GM10248 (cell line): ENCODE results near the gene GSE1.

ENCODE experiments used
- CTCF ChIA-PET: fragments of 300-600 bp; sonication (Branson Sonifier 250); formaldehyde crosslinking; extraction: SDS; loops from one replicate; lab custom pipeline; 2021; ENCODE audit warnings: antibody characterized with exemption; lab: Yijun Ruan, JAX
- POLR2A ChIA-PET: fragments of 350-650 bp; sonication (Branson Sonifier 250); formaldehyde crosslinking; extraction: SDS; loops from one replicate; lab custom pipeline; 2020; ENCODE audit warnings: antibody characterized with exemption; lab: Yijun Ruan, JAX
- DNase-seq: peaks from one replicate; pipeline ENCODE4 v3.0.0; 2012; ENCODE audit errors: extremely low spot score
- CTCF ChIP-seq: IDR thresholded peaks from 2 replicates; pipeline ENCODE4 v1.5.1; 2012; ENCODE audit warnings: mild to moderate bottlenecking, low read depth; ENCODE audit errors: extremely low read depth, missing control alignments, control extremely low read depth

GSE1 gene

GRCh38 chr16:85569615-85570212 is 43.4 kb upstream of the GSE1 start:
- ChIA-PET CTCF (interaction anchor here (1.4 to 5.7 kb wide), 5 partner anchors 11 to 147 kb away, joined by 3 to 35 read pairs (median 20); no protein-coding TSS in a partner anchor), POLR2A (interaction anchor here (0.6 to 1.5 kb wide), 3 partner anchors 10 to 15 kb away, joined by 3 to 6 read pairs (median 4); no protein-coding TSS in a partner anchor)
- DNase-seq, result peak; percentile 90
- no peak for TF ChIP-seq CTCF

GRCh38 chr16:85570213-85570734 is 42.8 kb upstream of the GSE1 start:
- CTCF ChIA-PET, result interaction anchor here (1.4 to 5.7 kb wide), 4 partner anchors 13 to 148 kb away, joined by 3 to 25 read pairs (median 12); no protein-coding TSS in a partner anchor
- POLR2A ChIA-PET, result interaction anchor here (0.6 to 1.5 kb wide), 2 partner anchors 11 to 13 kb away, joined by 3 to 6 read pairs; no protein-coding TSS in a partner anchor
- no peak for TF ChIP-seq CTCF
- peak; percentile 56 for DNase-seq

GRCh38 chr16:85570735-85571562 is 42.2 kb upstream of the GSE1 start:
- ChIA-PET CTCF (interaction anchor here (0.8 to 5.7 kb wide), 5 partner anchors 14 to 80 kb away, joined by 3 to 25 read pairs (median 4); no protein-coding TSS in a partner anchor), POLR2A (no interaction called here)
- no peak for TF ChIP-seq CTCF
- peak; percentile 85 for DNase-seq

- DNase-seq, result no peak
- POLR2A ChIA-PET, result no interaction called here
- no peak for TF ChIP-seq CTCF
- CTCF ChIA-PET, result interaction anchor here (0.6 to 5.7 kb wide), 6 partner anchors 14 to 80 kb away, joined by 3 to 25 read pairs (median 4); no protein-coding TSS in a partner anchor
These were observed 41.6 kb upstream of the GSE1 start for GRCh38 chr16:85571563-85571812.

- ChIA-PET CTCF (interaction anchor here (0.6 to 5.7 kb wide), 6 partner anchors 15 to 81 kb away, joined by 3 to 25 read pairs (median 4); no protein-coding TSS in a partner anchor), POLR2A (no interaction called here)
- DNase-seq, result peak; percentile 73
- TF ChIP-seq CTCF, result no peak
These were observed 41.1 kb upstream of the GSE1 start for GRCh38 chr16:85571813-85572619.
